Adipocyte (in vitro differentiated cells): ENCODE measurements around the gene CDK4.

Source experiments
- DNase-seq: peaks from one replicate; pipeline ENCODE4 v3.0.0-alpha.2; 2015; ENCODE audit warnings: low read depth
- H3K27me3 ChIP-seq: replicated peaks from 2 replicates; pipeline ENCODE4 v1.7.0; 2013; ENCODE audit warnings: mild to moderate bottlenecking, low read length, moderate library complexity; ENCODE audit not compliant: control insufficient read depth, insufficient read depth
- H3K36me3 ChIP-seq: 2 replicates; pipeline ENCODE4 v1.7.0; 2013; ENCODE audit warnings: low read length, mild to moderate bottlenecking, moderate library complexity; ENCODE audit not compliant: control insufficient read depth, insufficient read depth, severe bottlenecking
- H3K4me1 ChIP-seq: 2 replicates; pipeline ENCODE4 v1.7.0; 2013; ENCODE audit warnings: mild to moderate bottlenecking, low read length, moderate library complexity; ENCODE audit not compliant: control insufficient read depth, insufficient read depth
- H3K4me3 ChIP-seq: 2 replicates; pipeline ENCODE4 v1.7.0; 2013; ENCODE audit warnings: mild to moderate bottlenecking, low read length, moderate library complexity
- H3K9ac ChIP-seq: 2 replicates; pipeline ENCODE4 v1.7.0; 2013; ENCODE audit warnings: mild to moderate bottlenecking, low read length, moderate library complexity
- H3K9me3 ChIP-seq: 2 replicates; pipeline ENCODE4 v1.7.0; 2013; ENCODE audit warnings: mild to moderate bottlenecking, low read length, moderate library complexity; ENCODE audit not compliant: control insufficient read depth

The CDK4 gene

GRCh38 chr12:57762463-57762862 lies 10.4 kb upstream of the CDK4 start:
- peaks cover 28% of the 10 kb centered on the region for H3K4me1 ChIP-seq
- no peak overlapping the region for H3K9ac ChIP-seq
- H3K27me3 ChIP-seq, result peaks cover 43% of the 10 kb centered on the region
- DNase-seq, result no peak
- no peaks in the 10 kb centered on the region for H3K9me3 ChIP-seq
- H3K4me3 ChIP-seq, result no peak overlapping the region
- no peaks in the 10 kb centered on the region for H3K36me3 ChIP-seq

DNA sequence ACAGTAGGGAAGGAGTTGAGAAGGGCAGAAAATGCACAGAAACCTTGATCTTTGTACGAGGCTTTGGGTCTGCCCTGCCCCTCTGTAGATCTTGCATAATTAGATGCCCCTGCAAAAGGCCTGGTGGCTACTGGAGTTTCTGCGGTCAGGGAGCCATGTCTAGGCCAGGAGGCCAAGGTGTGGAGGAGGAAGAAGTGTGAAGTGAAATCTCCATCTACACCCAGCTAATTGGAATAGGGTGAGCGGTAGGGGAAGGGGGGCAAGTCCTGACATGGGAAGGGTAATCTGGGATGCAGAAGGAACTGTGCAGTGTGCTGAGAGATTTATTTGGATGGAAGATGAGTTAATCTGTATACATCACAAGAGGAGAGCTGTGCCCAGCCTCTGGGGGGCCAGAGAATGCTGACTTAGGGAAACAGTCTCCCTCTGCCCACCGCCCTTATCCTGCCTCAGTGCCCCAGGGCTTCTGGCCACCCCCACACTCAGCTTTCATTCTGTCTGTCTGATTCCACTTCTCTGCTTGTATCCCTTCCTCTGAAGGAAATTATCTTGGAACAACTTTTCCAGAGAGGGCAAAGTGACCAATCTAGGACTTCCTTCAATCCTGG lies 9.4 kb upstream of the CDK4 start:
- H3K27me3 ChIP-seq, result peaks cover 38% of the 10 kb centered on the region
- H3K9me3 ChIP-seq, result no peaks in the 10 kb centered on the region
- no peaks in the 10 kb centered on the region for H3K36me3 ChIP-seq
- DNase-seq, result no peak
- peaks cover 19% of the 10 kb centered on the region for H3K4me1 ChIP-seq
- no peak overlapping the region for H3K9ac ChIP-seq
- no peak overlapping the region for H3K4me3 ChIP-seq

GRCh38 chr12:57760347-57760982 lies 8.4 kb upstream of the CDK4 start:
- H3K9ac ChIP-seq, result no peak overlapping the region
- DNase-seq, result no peak
- no peaks in the 10 kb centered on the region for H3K36me3 ChIP-seq
- peaks cover 13% of the 10 kb centered on the region for H3K4me1 ChIP-seq
- H3K4me3 ChIP-seq, result no peak overlapping the region
- H3K9me3 ChIP-seq, result no peaks in the 10 kb centered on the region
- H3K27me3 ChIP-seq, result peaks cover 30% of the 10 kb centered on the region

DNA sequence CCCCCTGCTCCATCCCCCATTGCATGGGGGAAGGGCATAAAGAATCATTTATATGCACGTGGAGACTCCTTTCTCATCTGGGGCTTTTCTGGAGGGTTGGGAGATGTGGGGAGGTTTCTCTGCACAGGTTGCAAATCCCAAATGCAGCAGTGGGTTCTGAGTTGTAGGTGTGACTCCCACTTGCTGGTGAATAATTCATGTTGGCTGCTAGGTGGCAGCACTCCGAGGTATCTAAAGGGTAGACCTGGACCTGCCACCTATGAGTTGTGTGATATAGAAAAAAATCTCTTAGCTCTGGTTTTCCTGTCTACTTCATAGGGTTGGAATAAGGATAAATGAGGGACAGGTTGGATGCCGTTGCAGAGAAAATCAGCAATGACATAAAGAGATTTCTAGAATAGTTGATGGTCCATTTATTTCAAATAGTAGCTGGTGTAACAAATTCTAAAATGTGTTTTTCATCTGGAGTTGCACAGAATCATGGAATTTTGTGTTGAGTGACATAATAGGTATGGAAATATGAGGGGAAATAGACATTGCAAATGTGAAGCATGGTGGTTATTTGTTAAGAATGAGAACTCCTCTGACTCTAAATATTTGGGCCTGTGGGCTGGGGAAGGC lies 7.4 kb upstream of the CDK4 start:
- no peaks in the 10 kb centered on the region for H3K36me3 ChIP-seq
- peak; percentile 34 for DNase-seq

GRCh38 chr12:57758552-57759359 lies 6.6 kb upstream of the CDK4 start:
- H3K27me3 ChIP-seq, result peaks cover 17% of the 10 kb centered on the region

More for the DNA sequence above, 7.4 kb upstream of the CDK4 start:
- Histone ChIP-seq H3K27me3 (peaks cover 22% of the 10 kb centered on the region), H3K9me3 (no peaks in the 10 kb centered on the region), H3K9ac (no peak overlapping the region), H3K4me1 (peaks cover 4% of the 10 kb centered on the region), H3K4me3 (no peak overlapping the region)

DNA sequence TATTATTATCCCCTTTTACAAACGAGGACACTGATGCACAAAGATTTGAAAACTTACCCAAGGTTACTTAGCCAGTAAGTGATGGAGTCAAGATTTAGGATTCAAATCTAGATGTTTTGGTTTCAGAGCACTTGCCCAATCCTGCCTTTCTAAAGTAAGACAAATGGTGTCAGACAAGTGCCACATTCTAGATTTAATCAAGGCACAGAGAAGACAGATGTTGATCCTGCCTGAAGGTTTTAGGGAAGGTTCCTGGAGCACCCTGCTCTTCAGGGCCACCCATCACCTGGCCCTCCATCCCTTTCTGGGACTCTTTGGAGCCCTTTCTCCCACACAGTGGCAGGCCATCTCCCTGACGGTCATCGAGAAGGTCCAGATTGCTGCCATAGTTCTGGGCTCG lies 5.7 kb upstream of the CDK4 start:
- H3K27me3 ChIP-seq, result peaks cover 13% of the 10 kb centered on the region
- peaks cover 6% of the 10 kb centered on the region for H3K4me1 ChIP-seq
- no peak for DNase-seq
- H3K4me3 ChIP-seq, result no peak overlapping the region
- H3K9ac ChIP-seq, result no peak overlapping the region
- no peaks in the 10 kb centered on the region for H3K36me3 ChIP-seq
- no peaks in the 10 kb centered on the region for H3K9me3 ChIP-seq

More at GRCh38 chr12:57758552-57759359, 6.6 kb upstream of the CDK4 start:
- no peak for DNase-seq
- Histone ChIP-seq H3K4me3 (no peak overlapping the region), H3K9ac (no peak overlapping the region), H3K9me3 (no peaks in the 10 kb centered on the region), H3K4me1 (peaks cover 4% of the 10 kb centered on the region), H3K36me3 (no peaks in the 10 kb centered on the region)

DNA sequence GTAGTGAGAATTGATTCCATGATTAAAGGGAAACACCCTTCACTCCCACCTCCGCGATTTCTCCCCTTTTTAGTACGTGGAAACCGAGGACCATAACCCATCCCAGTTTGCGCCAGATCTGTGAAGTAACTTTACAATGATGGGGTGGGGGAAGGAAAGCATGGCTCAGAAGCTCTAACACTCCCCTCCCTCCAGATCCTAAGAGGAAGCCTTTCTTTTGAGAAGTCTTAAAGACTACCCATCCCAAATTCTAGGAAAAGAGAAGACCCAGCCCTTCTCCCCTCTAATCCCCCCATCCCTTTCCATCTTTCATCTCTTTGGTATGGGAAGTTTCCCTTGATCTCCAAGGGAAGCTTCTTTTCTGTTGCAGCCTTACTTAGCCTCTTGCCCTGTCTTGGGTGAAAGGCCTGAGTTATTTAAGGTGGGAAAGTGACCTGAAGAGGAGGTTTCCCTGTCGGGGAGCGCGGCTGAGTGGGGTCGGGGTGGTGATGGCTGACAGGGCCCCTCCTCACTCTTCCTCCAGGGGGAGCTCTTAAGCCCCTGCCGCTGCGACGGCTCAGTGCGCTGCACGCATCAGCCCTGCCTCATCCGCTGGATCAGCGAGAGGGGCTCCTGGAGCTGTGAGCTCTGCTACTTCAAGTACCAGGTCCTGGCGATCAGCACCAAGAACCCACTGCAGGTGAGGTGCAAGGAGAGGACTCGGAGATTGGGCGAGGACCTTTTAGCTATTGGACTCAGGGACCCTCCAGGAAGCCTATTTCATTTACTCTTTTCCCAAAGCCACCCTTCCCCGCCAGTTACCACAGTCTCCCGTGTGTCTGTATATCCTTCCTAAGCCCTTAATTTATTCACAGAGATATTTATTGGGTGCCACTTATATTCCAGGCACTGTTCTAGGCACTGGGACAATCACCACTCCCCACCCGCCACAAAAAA lies 4.6 kb upstream of the CDK4 start:
- Histone ChIP-seq H3K9ac (no peak overlapping the region), H3K36me3 (no peaks in the 10 kb centered on the region), H3K4me3 (no peak overlapping the region), H3K4me1 (peaks cover 9% of the 10 kb centered on the region), H3K27me3 (peaks cover 13% of the 10 kb centered on the region), H3K9me3 (no peaks in the 10 kb centered on the region)
- DNase-seq, result no peak

- Histone ChIP-seq H3K36me3 (peaks cover 2% of the 10 kb centered on the region), H3K4me1 (peaks cover 17% of the 10 kb centered on the region), H3K4me3 (peak overlapping the region; percentile 67), H3K9me3 (no peaks in the 10 kb centered on the region), H3K9ac (no peak overlapping the region), H3K27me3 (peaks cover 11% of the 10 kb centered on the region)
- peak; percentile 53 for DNase-seq
Observed at GRCh38 chr12:57755454-57756372, 3.6 kb upstream of the CDK4 start.

DNA sequence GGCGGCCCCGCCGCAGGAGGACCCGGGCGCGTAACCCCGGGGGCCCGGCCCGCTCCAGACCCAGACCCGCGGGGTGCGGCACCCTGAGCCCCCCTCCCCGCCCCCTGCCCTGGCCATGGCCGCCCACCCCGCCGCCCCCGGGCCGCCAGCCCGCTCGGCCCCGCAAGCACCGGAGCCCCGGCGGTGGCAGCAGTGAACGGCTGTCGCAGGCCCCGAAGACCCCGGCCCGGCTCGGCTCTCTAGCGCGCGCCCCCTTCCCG lies 3.0 kb upstream of the CDK4 start:
- Histone ChIP-seq H3K4me3 (no peak overlapping the region), H3K9me3 (no peaks in the 10 kb centered on the region), H3K9ac (no peak overlapping the region), H3K27me3 (peaks cover 11% of the 10 kb centered on the region), H3K4me1 (peaks cover 20% of the 10 kb centered on the region), H3K36me3 (peaks cover 8% of the 10 kb centered on the region)
- no peak for DNase-seq
